ENCODE data around the gene ABCB7.
"Not testable (repeated sequence)": the region's sequence is repeated elsewhere in the genome, so short reads cannot be mapped to it uniquely, and the experiment has no call there.

Gene ABCB7

GRCh38 chrX:75096331-75096730, 59.8 kb downstream of the ABCB7 start:
- DNase-seq (ENCODE audit: low spot score) = no peak

DNA sequence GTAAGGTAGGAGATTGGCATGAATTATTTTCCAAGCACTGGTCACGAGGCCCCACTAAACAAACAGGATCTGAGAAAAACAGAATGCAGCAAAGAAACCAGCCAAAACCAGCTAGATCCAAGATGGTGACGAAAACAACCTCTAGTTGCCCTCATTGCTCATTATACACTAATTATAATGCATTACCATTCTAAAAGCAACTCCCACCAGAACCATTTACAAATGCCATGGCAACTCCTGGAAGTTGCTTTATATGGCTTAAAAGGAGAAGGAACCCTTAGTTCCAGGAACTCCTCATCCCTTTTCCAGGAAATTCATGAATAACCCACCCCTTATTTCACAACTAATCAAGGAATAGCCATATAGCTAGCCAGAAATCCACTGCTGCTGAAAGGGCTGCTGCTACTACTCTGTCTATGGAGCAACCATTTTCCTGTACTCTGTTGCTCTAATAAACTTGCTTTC, 69.3 kb downstream of the ABCB7 start:
- no peak for DNase-seq (ENCODE audit: low spot score)

DNA sequence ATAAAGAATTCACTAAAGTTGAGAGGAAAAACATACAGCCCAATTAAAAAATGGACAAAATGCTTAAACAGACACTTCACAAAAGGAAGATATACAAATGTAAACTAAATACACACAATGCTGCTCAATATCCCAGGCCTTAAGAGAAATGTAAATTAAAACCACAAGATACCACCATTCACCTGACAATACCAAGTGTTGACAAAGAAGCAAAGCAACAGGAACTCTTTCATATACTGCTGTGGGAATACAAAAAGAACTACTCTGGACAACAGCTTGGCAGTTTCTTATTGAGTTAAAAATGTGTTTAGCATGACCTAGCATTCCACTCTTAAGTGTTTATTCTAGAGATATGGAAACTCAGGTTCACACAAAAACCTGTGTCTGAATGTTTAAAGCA, 71.3 kb downstream of the ABCB7 start:
- DNase-seq (ENCODE audit: low spot score) = no peak

DNA sequence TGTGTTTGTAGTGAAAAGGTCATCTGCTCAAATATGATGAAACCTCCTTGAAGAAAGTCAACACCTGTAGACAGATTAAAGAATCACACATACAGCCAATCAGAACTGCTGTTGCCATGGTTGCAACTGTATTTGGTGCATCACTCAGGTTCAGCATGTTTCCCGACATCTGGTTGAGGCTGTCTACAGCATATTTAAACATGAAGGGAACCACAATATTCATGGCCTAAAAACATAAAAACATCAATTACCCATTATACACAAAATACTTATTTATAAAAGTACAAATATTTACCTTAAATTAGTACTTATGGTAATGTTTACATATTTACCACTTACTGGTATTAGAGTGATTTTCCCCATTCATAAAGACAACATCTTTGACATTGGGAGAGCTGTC, 79.7 kb downstream of the ABCB7 start:
- DNase-seq (ENCODE audit: low spot score) = no peak

DNA sequence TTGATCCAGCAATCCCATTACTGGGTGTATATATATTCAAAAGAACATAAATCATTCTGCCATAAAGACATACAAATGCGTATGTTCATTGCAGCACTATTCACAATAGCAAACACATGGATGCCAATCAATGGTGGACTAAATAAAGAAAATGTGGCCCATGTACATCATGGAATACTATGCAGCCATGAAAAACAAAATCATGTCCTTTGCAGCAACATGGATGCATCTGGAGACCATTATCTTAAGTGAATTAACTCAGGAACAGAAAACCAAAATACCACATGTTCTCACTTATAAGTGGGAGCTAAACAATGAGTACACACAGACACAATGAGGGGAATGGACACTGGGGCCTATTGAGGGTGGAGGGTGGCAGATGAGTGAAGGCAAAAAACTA, 81.6 kb downstream of the ABCB7 start:
- DNase-seq (ENCODE audit: low spot score) = no peak

GRCh38 chrX:75071334-75071733, 84.7 kb downstream of the ABCB7 start:
- DNase-seq (ENCODE audit: low spot score) = no peak

GRCh38 chrX:75067931-75068330, 88.2 kb downstream of the ABCB7 start:
- DNase-seq (ENCODE audit: low spot score) = no peak

GRCh38 chrX:75061701-75062100, 94.4 kb downstream of the ABCB7 start:
- no peak for DNase-seq (ENCODE audit: low spot score)

DNA sequence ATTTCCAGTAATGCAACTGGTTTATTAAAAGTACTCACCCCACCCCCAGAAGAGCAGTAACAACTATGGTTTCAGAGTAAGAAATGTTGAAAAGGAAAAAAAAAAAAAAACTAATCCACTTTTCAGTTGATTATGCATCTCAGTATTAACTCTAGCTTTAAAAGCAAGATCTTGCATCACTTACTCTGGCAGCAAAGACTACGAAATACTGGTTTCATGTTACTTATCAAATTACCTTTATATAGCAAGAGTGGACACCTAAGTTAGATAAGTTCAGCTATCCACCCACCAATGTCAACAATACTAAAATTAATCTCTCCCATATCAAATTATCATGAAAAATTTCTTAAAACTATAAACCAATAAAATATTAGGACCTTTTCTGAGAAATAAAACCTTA, 105.0 kb downstream of the ABCB7 start:
- no peak for DNase-seq (ENCODE audit: low spot score)

DNA sequence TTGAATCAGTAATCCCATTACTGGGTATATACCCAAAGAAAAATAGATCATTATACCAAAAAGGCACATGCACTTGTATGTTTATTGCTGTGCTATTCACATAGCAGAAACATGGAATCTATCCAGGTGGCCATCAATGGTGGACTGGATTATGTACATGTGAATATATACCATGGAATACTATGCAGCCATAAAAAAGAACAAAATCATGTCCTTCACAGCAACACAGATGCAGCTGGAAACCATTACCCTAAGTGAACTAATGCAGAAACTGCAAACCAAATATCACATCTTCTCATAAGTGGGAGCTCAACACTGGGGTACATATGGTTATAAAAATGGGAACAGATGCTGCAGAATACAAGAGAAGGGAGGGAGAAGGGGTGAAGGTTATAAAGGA, 110.7 kb downstream of the ABCB7 start:
- no peak for DNase-seq (ENCODE audit: low spot score)

DNA sequence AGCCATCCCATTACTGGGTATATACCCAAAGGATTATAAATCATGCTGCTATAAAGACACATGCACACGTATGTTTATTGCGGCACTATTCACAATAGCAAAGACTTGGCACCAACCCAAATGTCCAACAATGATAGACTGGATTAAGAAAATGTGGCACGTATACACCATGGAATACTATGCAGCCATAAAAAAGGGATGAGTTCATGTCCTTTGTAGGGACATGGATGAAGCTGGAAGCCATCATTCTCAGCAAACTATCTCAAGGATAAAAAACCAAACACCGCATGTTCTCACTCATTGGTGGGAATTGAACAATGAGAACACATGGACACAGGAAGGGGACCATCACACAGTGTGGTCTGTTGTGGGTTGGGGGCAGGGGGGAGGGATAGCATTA, 111.9 kb downstream of the ABCB7 start:
- not testable (repeated sequence) for DNase-seq (ENCODE audit: low spot score)

DNA sequence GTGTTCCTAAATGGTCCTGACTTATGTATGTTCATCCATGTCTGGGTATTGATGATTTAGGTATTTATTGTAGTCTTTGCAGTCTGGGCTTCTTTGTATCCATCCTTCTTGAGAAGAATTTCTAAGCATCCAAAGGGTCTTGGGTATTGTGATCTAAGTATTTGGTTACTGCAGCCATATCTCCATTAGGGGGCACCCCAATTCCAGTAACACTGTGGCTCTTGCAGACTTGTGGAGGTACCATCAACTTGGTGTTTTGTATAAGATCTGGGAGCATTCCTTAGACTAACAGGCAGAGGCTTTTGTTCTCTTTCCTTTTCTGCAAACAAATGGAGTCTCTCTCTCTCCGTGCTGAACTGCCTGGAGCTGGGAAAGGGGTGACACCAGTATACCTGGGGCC, 117.2 kb downstream of the ABCB7 start:
- DNase-seq (ENCODE audit: low spot score) = peak; percentile 22
